H54 (cell line): Measurements from ENCODE around the gene ACVR2B.

Source experiments
- DNase-seq: peaks from one replicate; pipeline ENCODE4 v3.0.0; 2011; ENCODE audit warnings: low spot score, mixed read lengths; ENCODE audit not compliant: insufficient read length
- FAIRE-seq: peaks from 3 replicates; lab custom pipeline; 2011; peaks lifted over from hg19 to GRCh38; lab: Jason Lieb, UNC
- POLR2A ChIP-seq: IDR thresholded peaks from 2 replicates; pipeline ENCODE4 v1.6.1; 2011; ENCODE audit warnings: low read depth, mild to moderate bottlenecking, low read length

ACVR2B gene

GRCh38 chr3:38471260-38471857 is 17.7 kb downstream of the ACVR2B start:
- FAIRE-seq (no peak), DNase-seq (no peak)
- no peak for TF ChIP-seq POLR2A

DNA sequence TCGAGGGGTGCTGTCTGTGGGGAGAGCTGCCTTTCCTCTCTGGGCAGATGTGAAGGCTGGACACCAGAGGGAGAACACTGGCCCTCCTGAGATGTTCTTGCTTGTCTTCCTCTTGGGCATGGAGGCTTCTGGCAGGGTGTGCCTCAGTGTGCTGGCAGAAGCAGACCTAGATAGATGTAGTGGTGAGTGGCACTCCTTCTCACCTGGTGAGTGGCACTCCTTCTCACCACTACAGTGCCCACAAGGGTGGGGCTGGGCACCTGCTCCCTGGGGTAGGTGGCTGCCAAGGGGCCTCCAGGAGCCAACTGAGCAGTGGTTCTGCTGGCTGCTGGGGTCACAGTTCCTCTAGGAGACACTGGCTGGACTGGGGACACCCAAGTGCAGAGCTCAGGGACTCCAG is 18.7 kb downstream of the ACVR2B start:
- no peak for TF ChIP-seq POLR2A
- FAIRE-seq (no peak), DNase-seq (no peak)

- no peak for DNase-seq
- no peak for FAIRE-seq
- TF ChIP-seq POLR2A = no peak
These were observed 19.5 kb downstream of the ACVR2B start for GRCh38 chr3:38473229-38473628.

DNA sequence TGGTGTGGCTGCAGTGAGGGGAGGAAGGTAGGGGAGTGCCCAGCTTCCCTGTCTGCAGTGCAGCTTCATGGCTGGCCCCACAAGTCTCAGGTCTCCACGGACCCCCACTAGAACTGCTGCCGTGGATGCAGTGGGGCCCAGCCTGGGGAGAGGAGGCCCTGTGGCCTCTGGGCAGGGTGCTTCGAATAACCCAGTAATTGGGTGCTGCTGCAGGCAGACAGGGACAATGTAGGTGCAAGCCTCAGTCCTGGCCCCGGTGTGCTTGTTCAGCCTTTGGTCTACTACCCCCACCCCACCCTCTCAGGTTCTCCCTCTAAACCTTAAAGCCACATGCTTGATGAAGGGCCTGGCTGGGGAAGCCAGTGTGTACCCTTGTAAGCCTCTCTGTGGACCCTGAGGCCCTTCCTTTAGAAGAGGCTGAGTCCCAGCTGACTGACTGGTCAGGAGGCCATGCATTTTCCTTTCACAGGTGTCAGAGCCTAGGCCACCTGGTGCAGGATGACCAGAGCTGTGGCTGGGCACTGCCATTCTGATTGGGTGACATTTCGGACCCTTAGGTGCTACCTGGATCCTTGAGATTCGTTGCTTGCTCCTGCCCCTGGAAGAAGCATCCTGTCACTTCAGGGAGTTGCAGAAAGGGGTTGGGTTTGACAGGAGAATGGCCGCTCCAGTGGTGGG is 21.4 kb downstream of the ACVR2B start:
- FAIRE-seq (no peak), DNase-seq (no peak)
- TF ChIP-seq POLR2A = no peak

DNA sequence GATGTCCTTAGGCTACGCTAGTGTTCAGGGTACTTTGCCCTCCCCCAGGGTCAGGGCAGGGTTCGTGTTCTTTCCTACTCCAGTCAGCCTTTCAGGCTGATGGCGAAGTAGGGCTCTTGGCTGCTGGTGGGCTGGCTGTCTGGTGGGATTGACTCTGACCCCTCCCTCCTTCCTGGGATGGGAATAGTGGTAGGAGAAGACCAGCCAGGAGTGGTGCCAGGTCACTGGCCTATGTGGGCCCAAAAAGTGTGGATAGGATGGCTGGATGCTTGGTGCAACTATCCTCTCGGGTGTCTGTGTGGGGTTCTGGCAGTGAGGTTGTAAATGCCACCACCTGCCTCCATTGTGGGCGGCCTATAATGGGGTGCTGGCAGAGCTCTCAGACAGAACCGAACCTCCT is 22.0 kb downstream of the ACVR2B start:
- no peak for FAIRE-seq
- no peak for TF ChIP-seq POLR2A
- DNase-seq = no peak

- FAIRE-seq (no peak), DNase-seq (no peak)
- TF ChIP-seq POLR2A = no peak
These were observed 22.6 kb downstream of the ACVR2B start for GRCh38 chr3:38476157-38476756.

- DNase-seq (no peak), FAIRE-seq (no peak)
- no peak for TF ChIP-seq POLR2A
These were observed 23.5 kb downstream of the ACVR2B start for GRCh38 chr3:38477057-38477820.

DNA sequence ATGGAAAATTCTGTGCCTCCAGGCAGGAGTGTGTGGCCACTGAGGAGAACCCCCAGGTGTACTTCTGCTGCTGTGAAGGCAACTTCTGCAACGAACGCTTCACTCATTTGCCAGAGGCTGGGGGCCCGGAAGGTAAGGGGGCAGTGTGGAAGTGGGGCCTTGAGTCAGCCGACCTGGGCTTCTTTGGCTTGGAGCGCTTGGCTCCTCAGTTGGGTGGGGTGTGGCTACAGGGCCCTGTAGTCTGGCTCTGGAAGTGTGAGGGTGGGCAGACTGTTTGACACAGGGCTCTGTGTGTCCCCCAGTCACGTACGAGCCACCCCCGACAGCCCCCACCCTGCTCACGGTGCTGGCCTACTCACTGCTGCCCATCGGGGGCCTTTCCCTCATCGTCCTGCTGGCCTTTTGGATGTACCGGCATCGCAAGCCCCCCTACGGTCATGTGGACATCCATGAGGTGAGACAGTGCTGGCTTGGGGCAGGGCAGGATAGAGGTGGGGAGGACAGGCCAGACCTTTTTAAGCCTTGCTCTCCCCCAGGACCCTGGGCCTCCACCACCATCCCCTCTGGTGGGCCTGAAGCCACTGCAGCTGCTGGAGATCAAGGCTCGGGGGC is 24.3 kb downstream of the ACVR2B start:
- FAIRE-seq (no peak), DNase-seq (no peak)
- TF ChIP-seq POLR2A = no peak

- DNase-seq (no peak), FAIRE-seq (no peak)
- no peak for TF ChIP-seq POLR2A
These were observed 25.2 kb downstream of the ACVR2B start for GRCh38 chr3:38478901-38479300.

DNA sequence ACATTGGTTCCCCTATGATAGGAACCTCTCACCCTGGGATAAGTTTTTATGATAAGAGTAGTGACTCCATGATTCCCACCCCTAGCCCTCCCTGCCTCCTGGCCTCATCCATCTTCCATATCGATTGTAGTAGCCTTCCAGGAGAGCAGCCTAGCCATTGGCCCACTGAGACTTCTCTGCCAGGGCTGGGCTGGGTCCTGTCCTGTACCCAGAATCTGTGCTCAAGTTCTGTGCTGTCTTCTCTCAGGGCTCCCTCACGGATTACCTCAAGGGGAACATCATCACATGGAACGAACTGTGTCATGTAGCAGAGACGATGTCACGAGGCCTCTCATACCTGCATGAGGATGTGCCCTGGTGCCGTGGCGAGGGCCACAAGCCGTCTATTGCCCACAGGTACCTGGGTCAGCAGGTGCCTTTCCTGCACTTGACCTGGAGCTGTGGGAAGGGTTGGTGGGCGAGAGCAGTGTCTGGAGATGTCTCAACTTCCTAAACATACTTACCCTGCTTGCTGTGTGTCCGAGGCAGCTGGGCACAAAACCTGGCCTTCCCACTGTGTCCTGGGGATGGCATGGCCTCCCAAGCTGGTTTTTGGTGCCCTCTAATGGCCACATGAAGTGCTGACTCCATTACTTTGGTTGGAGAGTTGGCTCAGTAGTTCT is 25.9 kb downstream of the ACVR2B start:
- FAIRE-seq = peak; percentile 91
- TF ChIP-seq POLR2A = no peak
- peak; percentile 59 for DNase-seq

- FAIRE-seq = no peak
- DNase-seq = no peak
- no peak for TF ChIP-seq POLR2A
These were observed 26.4 kb downstream of the ACVR2B start for GRCh38 chr3:38480093-38480445.

- FAIRE-seq = no peak
- no peak for DNase-seq
- TF ChIP-seq POLR2A = no peak
These were observed 27.2 kb downstream of the ACVR2B start for GRCh38 chr3:38480930-38481329.

- no peak for TF ChIP-seq POLR2A
- no peak for DNase-seq
- no peak for FAIRE-seq
These were observed 29.3 kb downstream of the ACVR2B start for GRCh38 chr3:38482951-38483350.
